CD4-positive, alpha-beta T cell treated with Interleukin-1 beta for 1 hour (primary cell): Measurements from ENCODE around the gene ITPR2.
"Not testable (repeated sequence)": the region's sequence is repeated elsewhere in the genome, so short reads cannot be mapped to it uniquely, and the experiment has no call there.

Source experiments
- DNase-seq, 2 donors: peaks; one replicate each; pipeline ENCODE4 v3.0.0-alpha.2; 2020 to 2022

Gene ITPR2

DNA sequence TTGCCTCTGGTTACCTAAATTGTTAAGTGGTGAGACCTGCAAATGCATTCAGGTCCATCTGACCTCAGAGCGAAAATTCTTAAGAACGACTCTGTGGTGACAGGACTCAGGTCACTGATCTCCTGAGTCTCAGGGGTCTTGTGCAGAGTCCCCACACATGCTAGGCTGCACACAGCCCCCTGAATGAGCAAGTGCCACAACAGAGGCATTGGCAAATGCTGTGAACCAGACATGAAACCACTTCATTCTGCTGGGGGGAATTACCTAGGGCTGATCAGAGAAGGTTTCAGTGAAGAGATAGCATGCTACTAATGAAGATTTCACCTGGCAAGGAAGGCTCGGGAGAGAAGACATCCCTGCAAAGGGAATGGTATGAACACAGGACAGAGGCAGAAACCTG, 281.6 kb downstream of the ITPR2 start:
- no peak for DNase-seq

GRCh38 chr12:26548227-26548626, 284.8 kb downstream of the ITPR2 start:
- no peak for DNase-seq

DNA sequence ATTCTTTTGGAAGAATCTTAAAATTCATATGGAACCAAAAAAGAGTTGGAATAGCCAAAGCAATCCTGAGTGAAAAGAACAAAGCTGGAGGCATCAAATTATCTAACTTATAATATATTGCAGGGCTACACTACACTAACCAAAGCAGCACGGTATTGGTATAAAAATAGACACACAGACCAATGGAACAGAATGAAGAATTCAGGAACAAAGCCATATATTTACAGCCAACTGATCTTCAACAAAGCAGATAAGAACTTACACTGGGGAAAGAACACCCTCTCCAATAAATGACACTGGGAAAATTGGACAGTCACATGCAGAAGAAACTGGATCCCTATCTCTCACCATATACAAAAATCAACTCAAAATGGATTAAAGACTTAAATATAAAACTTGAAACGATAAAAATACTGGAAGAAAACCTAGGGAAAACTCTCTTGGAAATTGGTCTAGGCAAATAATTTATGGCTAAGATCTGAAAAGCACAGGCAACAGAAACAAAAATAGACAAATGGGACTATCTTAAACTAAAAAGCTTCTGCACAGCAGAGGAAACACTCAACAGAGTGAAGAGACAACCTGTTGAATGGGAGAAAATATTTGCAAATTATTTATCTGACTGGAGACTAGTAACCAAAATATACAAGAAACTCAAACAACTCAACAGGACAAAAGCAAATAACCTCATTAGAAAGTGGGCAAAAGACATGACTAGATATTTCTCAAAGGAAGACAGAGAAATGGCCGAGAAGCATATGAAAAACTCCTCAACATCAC, 286.3 kb downstream of the ITPR2 start:
- no peak for DNase-seq

- no peak for DNase-seq
Observed at GRCh38 chr12:26539131-26539530, 293.9 kb downstream of the ITPR2 start.

DNA sequence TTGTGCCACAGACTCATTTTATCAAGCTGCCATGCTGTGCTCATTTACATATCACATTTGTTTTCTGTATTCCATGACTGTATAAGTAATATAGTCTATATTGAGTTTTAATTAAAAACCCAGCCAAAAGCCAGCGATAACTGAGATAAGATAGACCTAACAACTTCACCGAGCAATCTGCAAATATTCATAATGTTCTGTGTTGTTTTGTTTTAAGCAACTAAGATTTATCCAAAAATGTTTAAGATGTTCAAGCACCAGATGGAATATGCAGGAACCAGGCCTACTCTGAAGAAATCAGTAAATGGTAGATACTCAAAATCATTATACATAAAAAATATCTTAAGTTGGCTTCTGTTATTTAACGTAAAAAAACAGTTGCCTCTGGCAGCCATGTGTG, 295.3 kb downstream of the ITPR2 start:
- DNase-seq, result no peak

DNA sequence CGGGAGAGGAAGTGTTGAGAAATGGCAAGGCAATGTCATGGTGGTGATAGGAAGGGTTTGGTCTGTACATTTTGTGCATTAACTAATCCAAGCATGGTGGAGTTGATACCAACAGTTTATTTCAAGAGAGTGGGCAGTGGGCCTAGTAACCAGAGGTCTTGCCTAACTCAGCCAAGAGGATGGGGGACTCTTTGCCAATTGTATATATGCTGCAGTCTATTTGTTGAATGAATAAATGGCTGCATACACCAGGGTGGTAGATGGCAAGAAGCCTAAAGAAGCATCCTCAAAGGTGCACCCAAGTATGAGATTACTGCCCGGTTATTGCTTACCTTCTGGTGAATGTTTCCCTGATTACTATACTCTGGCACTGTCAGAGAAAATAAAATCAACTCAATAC, 295.9 kb downstream of the ITPR2 start:
- DNase-seq, result no peak

DNA sequence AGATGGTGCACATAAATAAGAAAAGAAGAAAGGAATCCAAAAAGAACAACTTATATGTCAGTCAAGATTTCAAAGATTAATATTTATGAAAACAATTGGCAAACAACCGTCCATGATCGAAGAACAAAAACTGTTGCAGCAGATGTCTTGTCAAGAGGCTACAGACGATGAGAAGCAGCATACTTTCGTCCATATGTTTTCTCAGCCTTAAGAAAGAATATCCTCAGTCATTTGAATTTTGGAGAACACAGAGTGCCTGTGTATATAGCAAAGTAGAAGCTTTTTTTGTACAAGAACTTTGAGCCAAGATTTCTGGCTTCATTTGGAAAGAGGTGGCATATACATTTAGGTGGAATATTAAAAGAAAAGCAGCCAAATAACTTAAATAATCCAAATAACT, 297.2 kb downstream of the ITPR2 start:
- DNase-seq, result no peak

GRCh38 chr12:26534071-26534470, 298.9 kb downstream of the ITPR2 start:
- no peak for DNase-seq

DNA sequence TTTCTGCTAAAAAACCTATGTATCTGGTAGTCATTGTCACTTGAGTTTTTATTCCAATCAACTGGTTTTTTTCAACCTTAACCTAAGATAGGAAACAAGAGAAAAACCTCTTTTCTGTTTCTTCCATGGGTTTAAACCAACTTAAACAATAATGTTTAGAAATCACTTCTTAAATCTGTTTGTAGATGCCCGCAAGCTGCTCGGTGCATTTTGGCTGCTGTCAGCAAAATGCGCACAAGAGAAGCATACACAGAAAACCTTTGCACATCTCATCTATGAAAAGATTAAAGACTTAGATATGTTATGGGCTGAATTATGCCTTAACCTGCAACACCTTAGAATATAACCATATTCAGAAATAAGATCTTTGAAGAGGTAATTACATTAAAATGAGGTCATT, 299.8 kb downstream of the ITPR2 start:
- no peak for DNase-seq

- no peak for DNase-seq
Observed at GRCh38 chr12:26530461-26530860, 302.5 kb downstream of the ITPR2 start.

DNA sequence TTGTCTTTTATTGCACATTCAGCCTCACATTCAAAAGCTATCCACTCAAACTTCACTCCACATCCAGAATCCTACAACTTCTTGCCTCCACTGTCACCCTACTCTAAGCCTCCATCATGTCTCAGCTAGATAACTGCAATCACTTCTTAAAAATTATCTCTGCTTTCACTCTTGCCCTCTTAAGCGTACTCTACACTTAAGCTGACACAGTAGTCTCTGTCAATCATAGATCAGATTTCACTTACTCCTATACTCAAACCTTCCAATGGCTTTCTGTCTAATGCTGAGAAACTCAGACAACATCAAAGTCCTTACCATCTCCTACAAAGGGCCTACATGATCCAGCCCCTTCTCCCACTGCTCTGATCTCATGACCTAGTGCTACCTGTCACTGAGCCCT, 304.1 kb downstream of the ITPR2 start:
- DNase-seq, result no peak

- no peak for DNase-seq
Observed at GRCh38 chr12:26527682-26528081, 305.3 kb downstream of the ITPR2 start.

DNA sequence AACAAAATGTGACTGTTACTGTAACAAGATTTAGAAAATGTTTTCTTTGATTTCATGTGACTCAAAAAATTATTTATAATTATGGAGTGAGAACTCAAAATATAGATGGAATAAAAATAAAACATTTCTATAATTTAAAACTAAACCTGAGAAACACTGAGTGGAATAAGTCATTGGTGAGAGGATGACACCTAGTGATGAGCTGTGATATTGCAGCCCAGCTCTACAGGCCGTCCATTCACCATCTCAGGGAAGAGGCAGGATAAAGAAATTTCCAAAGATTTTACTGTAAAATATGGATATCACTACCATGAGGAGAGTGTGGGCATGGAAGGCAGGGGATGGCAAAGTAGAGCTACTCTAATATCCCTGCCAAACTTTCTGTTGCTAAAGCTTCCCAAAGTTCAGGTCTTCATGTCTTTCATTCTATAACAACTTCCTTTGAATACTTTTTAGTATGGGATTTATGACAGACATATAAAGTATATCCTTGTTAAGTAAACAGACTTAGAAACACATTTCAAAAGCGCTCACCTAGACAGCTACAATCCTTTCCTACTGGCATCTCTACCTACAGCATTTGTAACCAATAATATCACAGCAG, 308.0 kb downstream of the ITPR2 start:
- no peak for DNase-seq

GRCh38 chr12:26523708-26524150, 309.3 kb downstream of the ITPR2 start:
- DNase-seq, result peak in 1 of 2 donors; percentile 61

DNA sequence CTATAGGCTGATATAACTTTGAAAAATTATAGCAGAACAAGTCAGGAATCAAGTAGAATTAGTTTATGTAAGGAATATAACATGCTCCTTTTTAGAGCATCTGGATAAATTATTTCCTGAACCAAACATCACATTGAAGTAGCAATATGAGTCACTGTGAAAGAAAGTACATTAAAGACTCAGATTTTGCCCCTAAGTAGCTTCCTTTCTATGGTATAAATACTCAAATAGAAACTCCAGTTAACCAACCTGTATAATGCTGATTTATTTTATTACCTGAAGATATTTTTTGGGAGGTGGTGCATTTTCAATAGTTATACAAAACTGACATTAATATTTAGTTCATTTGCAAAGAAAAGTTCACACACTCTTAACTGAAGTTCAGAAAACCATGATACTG, 312.1 kb downstream of the ITPR2 start:
- no peak for DNase-seq

DNA sequence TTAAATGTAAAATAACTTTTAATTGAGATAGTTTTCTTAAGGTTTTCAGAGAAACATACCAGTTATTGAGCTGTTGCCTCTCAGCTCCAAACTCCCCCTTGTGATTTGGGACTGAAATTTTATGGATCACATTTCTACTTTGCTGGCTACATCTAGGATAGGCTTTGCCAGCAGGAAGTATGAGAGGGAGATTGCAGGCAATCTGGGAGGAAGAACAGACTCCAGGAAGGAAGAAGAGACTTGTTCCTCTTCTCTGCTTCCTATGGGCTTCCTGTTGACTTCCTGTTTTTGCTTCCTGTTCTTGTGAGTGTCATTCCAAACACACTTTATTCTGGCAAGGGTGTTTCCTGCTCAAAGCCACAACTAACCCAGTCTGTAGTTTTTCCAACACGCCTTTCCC, 312.9 kb downstream of the ITPR2 start:
- DNase-seq, result no peak

DNA sequence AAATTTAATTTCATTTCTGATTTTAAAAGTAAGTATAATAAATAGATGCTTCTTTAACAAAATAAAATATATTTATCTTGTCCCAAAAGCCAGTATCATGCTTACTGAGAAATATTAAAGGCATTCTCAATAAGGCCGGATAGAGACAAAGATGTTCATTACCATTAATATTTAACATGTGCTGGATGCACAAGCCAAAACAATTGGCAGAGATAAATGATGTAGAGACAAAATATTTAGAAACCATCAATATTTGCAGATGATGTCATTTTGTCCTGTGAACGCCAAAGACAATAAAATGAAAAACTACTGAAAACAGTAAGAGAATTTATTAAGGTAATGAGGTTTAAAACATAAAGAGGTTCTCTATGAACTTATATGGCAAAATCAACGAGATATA, 313.5 kb downstream of the ITPR2 start:
- DNase-seq, result no peak

GRCh38 chr12:26517320-26517719, 315.7 kb downstream of the ITPR2 start:
- not testable (repeated sequence) for DNase-seq

DNA sequence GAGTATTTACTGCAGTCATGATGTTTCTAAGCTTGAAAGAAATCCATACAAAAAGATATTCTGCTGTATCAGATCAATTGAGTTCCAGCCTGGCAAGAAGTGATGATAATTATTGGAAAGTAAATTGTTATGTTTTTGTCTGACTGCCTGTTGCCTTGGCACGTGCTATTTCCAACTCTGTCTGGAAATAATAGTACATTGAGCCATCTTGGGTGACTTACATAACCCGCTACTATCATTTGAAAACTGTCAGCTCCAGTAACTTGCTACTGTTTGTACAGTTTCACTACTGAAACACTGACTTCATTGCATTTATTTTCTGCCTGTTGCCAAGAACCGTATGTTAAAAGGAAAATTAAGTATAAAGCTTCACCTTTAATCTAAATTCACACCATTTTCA, 318.6 kb downstream of the ITPR2 start:
- no peak for DNase-seq

DNA sequence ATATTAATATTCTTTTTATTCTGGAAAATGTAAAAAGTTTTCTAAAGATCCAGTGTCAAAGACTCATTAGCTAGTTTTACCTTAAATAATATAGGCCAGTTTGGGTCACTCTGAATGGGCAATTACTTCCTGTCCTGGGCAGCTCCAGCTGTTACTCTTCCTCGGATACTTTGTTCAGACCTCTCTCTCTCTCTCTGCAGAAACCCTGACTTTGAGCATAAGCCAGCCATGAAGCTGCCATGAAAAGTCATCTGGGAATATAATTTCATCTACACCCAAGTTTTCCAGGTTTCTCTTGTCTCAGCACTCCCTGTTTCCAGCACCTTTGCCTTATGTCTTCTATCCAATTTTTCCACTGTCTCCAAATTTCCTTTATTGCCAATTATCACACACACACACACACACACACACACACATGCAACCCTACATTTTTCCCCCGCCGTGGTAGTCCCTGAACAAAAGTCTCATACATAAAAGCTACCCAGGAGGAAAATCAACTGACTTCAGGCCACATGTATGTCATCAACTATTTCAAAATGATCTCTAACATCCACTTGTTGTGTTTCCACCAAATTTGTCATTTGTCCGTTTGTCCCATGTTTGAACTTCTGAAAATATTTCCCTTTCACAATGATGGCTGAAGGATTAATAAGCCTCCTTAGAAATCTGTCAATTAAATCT, 319.5 kb downstream of the ITPR2 start:
- no peak for DNase-seq

GRCh38 chr12:26512213-26512612, 320.8 kb downstream of the ITPR2 start:
- DNase-seq, result no peak

- DNase-seq, result no peak
Observed at GRCh38 chr12:26510354-26510674, 322.7 kb downstream of the ITPR2 start.

DNA sequence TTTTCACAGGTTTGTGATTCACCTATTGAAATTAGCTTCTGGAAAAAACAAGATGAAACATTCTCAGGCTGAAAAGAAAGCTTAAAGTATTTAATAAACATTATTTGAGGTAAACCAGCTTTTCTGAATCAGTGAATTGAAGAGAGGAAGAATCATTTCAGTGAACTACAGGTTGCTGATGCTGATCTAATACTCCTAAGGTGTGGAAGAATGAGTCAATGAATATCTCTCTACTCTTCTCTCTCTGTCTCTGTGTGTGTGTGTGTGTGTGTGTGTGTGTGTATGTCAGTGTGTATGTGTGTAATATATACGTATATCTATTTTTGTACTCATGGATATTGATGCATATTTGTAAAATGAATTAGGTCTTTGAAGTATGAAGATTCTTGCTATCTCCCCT, 325.4 kb downstream of the ITPR2 start:
- DNase-seq, result no peak

DNA sequence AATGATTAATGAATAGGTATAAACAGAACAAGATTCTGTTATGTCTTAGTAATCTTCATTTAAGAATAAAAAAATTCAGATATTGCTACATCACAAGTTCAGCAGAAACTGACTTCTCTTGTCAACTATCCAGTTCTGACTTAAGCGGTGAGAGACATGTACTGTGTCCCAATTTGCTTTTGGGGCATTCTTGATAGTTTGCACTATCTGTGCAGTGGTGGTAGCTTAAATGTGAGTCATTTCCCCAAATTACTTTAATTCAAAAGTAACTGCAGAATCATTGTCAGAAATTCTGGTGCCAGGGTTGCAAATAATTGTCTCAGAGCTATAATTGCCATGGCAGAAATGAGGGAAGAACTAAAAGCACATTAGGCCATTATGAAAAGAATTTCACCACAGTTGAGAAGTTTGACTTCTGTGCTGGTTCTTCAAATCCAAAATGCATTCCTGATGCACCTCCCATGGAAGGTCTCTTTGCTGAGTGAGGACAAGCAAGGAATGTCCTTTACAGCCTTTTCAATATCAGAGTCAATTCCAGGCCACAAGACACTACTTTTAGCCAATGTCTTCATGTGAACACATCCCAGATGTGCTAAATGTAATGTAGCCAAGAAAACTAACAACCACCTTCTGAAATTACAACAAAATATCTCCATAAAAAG, 332.9 kb downstream of the ITPR2 start:
- DNase-seq, result no peak
